WTC11 (cell line): ENCODE data around the gene PPARD. TPM values are rescaled to one million over a fixed set of nuclear protein-coding genes. Genes with fewer than 3 reads are reported as not detected.
"Not testable (repeated sequence)": the region's sequence is repeated elsewhere in the genome, so short reads cannot be mapped to it uniquely, and the experiment has no call there.

ENCODE experiments used
- ATAC-seq: fragments of 200-7000 bp; cut with Tn5 transposase; 2 replicates; pipeline ENCODE4 v1.10.0; 2021; ENCODE audit warnings: mild to moderate bottlenecking, moderate library complexity
- CTCF ChIA-PET: fragments of 300-600 bp; sonication (Branson Sonifier 250); formaldehyde crosslinking; loops from one replicate; lab custom pipeline; 2021; ENCODE audit warnings: antibody characterized with exemption; lab: Charles Lee
- POLR2A ChIA-PET: fragments of 350-600 bp; sonication (Branson Sonifier 250); formaldehyde crosslinking; loops from one replicate; lab custom pipeline; 2021; ENCODE audit warnings: antibody characterized with exemption; lab: Charles Lee
- DNase-seq: peaks from one replicate; pipeline ENCODE4 v3.0.0; 2021; ENCODE audit warnings: low spot score
- H3K27ac Mint-ChIP-seq: 2 replicates; pipeline ENCODE4 v1.8.0; 2021; ENCODE audit warnings: mixed read lengths
- H3K27me3 Mint-ChIP-seq: 2 replicates; pipeline ENCODE4 v1.8.0; 2021; ENCODE audit warnings: low read depth, mild to moderate bottlenecking, moderate library complexity, mixed read lengths
- H3K36me3 Mint-ChIP-seq: 2 replicates; pipeline ENCODE4 v1.8.0; 2021; ENCODE audit warnings: mixed read lengths
- H3K4me1 Mint-ChIP-seq: 2 replicates; pipeline ENCODE4 v1.8.0; 2022; ENCODE audit warnings: mixed read lengths
- H3K4me3 Mint-ChIP-seq: 2 replicates; pipeline ENCODE4 v1.8.0; 2021; ENCODE audit warnings: mild to moderate bottlenecking, moderate library complexity, mixed read lengths
- H3K9me3 Mint-ChIP-seq: 2 replicates; pipeline ENCODE4 v1.8.0; 2021; ENCODE audit warnings: mixed read lengths
- CREM ChIP-seq: sonication (generic); formaldehyde crosslinking; IDR thresholded peaks from 2 replicates; pipeline ENCODE4 v1.8.1; 2022; ENCODE audit warnings: mild to moderate bottlenecking, missing genetic modification reagents, moderate library complexity
- EMX1 ChIP-seq: fragments of 250-450 bp; sonication (Bioruptor Pico); IDR thresholded peaks from 2 replicates; pipeline ENCODE4 v1.8.0; 2021; ENCODE audit warnings: mild to moderate bottlenecking
- GTF2I ChIP-seq: fragments of 250-450 bp; sonication (Bioruptor Pico); conservative IDR thresholded peaks from 2 replicates; pipeline ENCODE4 v1.4.0; 2021; ENCODE audit warnings: mild to moderate bottlenecking
- HMGXB4 ChIP-seq: sonication (generic); formaldehyde crosslinking; IDR thresholded peaks from 2 replicates; pipeline ENCODE4 v1.8.1; 2023; ENCODE audit warnings: mild to moderate bottlenecking, moderate library complexity, missing genetic modification reagents
- KAT7 ChIP-seq: sonication (generic); formaldehyde crosslinking; IDR thresholded peaks from 2 replicates; pipeline ENCODE4 v1.8.1; 2023; ENCODE audit warnings: missing genetic modification reagents, mild to moderate bottlenecking, borderline replicate concordance
- MYBL2 ChIP-seq: sonication (generic); formaldehyde crosslinking; IDR thresholded peaks from 2 replicates; pipeline ENCODE4 v1.8.1; 2023; ENCODE audit warnings: mild to moderate bottlenecking, moderate library complexity, missing genetic modification reagents
- NR3C1 ChIP-seq: sonication (generic); formaldehyde crosslinking; conservative IDR thresholded peaks from 2 replicates; pipeline ENCODE4 v1.8.1; 2023; ENCODE audit warnings: low read depth, mild to moderate bottlenecking, missing genetic modification reagents
- TEAD1 ChIP-seq: sonication (generic); formaldehyde crosslinking; IDR thresholded peaks from 2 replicates; pipeline ENCODE4 v1.8.0; 2022; ENCODE audit warnings: mild to moderate bottlenecking, missing genetic modification reagents
- TP53 ChIP-seq: sonication (generic); formaldehyde crosslinking; IDR thresholded peaks from 2 replicates; pipeline ENCODE4 v1.8.1; 2023; ENCODE audit warnings: mild to moderate bottlenecking, missing genetic modification reagents
- ZNF121 ChIP-seq: sonication (generic); formaldehyde crosslinking; IDR thresholded peaks from 2 replicates; pipeline ENCODE4 v1.8.0; 2023; ENCODE audit warnings: missing genetic modification reagents
- ZNF138 ChIP-seq: sonication (generic); formaldehyde crosslinking; conservative IDR thresholded peaks from 2 replicates; pipeline ENCODE4 v1.8.1; 2022; ENCODE audit warnings: mild to moderate bottlenecking, moderate library complexity, missing genetic modification reagents
- ZNF396 ChIP-seq: fragments of 250-450 bp; sonication (Bioruptor Pico); IDR thresholded peaks from 2 replicates; pipeline ENCODE4 v1.8.0; 2021; ENCODE audit warnings: mild to moderate bottlenecking, moderate library complexity, borderline replicate concordance
- ZNF671 ChIP-seq: fragments of 250-450 bp; sonication (Bioruptor Pico); IDR thresholded peaks from 2 replicates; pipeline ENCODE4 v1.8.0; 2021; ENCODE audit warnings: mild to moderate bottlenecking
- total RNA-seq: library from RNA; stranded (reverse); gene quantifications from 3 replicates; pipeline ENCODE4 v1.2.3, GENCODE V29; 2021
- TF ChIP-seq, protein P1 (sequence below): sonication (generic); formaldehyde crosslinking; IDR thresholded peaks from 2 replicates; pipeline ENCODE4 v1.8.1; 2022; ENCODE audit warnings: mild to moderate bottlenecking, moderate library complexity, missing genetic modification reagents
- TF ChIP-seq, protein P2 (sequence below): sonication (generic); formaldehyde crosslinking; IDR thresholded peaks from 2 replicates; pipeline ENCODE4 v1.8.0; 2023; ENCODE audit warnings: missing genetic modification reagents, mild to moderate bottlenecking, borderline replicate concordance

PPARD gene
- total RNA-seq, 1 experiment from 2014 or later, result 14.7 TPM

DNA sequence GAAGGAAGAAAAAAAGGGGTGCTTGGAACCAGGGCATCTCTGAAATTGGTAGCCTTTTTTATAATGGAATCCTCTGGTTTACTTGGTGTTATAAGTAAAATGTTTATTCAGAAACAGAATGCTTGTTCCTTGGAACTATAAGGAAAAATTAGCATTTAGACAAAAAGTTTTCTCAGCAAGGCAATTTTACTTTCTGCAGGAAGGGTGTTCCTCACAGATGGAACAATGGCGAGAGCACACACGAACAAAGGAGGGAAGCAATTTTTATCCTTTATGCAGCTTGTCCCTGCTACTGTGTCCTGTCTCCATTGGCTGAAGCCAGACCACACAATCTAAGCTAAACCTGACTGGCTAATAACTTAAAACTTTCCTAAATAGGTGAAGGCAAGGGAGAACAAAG lies 87.1 kb downstream of the PPARD start (continued):
- no peak for TF ChIP-seq ZNF671 (CRISPR knock-in tag)
- TF ChIP-seq MYBL2 (CRISPR knock-in tag), result no peak
- TF ChIP-seq, protein P1, sequence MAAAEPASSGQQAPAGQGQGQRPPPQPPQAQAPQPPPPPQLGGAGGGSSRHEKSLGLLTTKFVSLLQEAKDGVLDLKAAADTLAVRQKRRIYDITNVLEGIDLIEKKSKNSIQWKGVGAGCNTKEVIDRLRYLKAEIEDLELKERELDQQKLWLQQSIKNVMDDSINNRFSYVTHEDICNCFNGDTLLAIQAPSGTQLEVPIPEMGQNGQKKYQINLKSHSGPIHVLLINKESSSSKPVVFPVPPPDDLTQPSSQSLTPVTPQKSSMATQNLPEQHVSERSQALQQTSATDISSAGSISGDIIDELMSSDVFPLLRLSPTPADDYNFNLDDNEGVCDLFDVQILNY (CRISPR knock-in tag), result no peak
- TF ChIP-seq ZNF396 (CRISPR knock-in tag), result no peak
- TF ChIP-seq ZNF138 (CRISPR knock-in tag), result no peak
- TF ChIP-seq ZNF121 (CRISPR knock-in tag), result no peak

GRCh38 chr6:35432291-35432690 lies 89.9 kb downstream of the PPARD start:
- H3K4me1 Mint-ChIP-seq, result peaks cover 15% of the 10 kb centered on the region
- TF ChIP-seq ZNF671 (CRISPR knock-in tag) (no peak), HMGXB4 (CRISPR knock-in tag) (no peak), EMX1 (no peak), NR3C1 (CRISPR knock-in tag) (no peak), GTF2I (CRISPR knock-in tag) (no peak), TEAD1 (CRISPR knock-in tag) (no peak), CREM (no peak), KAT7 (CRISPR knock-in tag) (no peak), TP53 (no peak)
- TF ChIP-seq, protein P2, sequence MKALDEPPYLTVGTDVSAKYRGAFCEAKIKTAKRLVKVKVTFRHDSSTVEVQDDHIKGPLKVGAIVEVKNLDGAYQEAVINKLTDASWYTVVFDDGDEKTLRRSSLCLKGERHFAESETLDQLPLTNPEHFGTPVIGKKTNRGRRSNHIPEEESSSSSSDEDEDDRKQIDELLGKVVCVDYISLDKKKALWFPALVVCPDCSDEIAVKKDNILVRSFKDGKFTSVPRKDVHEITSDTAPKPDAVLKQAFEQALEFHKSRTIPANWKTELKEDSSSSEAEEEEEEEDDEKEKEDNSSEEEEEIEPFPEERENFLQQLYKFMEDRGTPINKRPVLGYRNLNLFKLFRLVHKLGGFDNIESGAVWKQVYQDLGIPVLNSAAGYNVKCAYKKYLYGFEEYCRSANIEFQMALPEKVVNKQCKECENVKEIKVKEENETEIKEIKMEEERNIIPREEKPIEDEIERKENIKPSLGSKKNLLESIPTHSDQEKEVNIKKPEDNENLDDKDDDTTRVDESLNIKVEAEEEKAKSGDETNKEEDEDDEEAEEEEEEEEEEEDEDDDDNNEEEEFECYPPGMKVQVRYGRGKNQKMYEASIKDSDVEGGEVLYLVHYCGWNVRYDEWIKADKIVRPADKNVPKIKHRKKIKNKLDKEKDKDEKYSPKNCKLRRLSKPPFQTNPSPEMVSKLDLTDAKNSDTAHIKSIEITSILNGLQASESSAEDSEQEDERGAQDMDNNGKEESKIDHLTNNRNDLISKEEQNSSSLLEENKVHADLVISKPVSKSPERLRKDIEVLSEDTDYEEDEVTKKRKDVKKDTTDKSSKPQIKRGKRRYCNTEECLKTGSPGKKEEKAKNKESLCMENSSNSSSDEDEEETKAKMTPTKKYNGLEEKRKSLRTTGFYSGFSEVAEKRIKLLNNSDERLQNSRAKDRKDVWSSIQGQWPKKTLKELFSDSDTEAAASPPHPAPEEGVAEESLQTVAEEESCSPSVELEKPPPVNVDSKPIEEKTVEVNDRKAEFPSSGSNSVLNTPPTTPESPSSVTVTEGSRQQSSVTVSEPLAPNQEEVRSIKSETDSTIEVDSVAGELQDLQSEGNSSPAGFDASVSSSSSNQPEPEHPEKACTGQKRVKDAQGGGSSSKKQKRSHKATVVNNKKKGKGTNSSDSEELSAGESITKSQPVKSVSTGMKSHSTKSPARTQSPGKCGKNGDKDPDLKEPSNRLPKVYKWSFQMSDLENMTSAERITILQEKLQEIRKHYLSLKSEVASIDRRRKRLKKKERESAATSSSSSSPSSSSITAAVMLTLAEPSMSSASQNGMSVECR (CRISPR knock-in tag), result no peak
- TF ChIP-seq, all 79 proteins: peak for 0
- Mint-ChIP-seq H3K36me3 (peaks cover 12% of the 10 kb centered on the region), H3K27ac (no peak overlapping the region), H3K27me3 (no peaks in the 10 kb centered on the region), H3K4me3 (no peak overlapping the region), H3K9me3 (peaks cover 20% of the 10 kb centered on the region)
- no peak for ATAC-seq
- ChIA-PET CTCF (interaction anchor here (0.8 kb wide), 1 partner anchor 17 kb away, joined by 4 read pairs; no protein-coding TSS in a partner anchor), POLR2A (no interaction called here)
- no peak for DNase-seq

- H3K27me3 Mint-ChIP-seq, DNase-seq, POLR2A ChIA-PET, ATAC-seq, H3K27ac Mint-ChIP-seq, H3K4me3 Mint-ChIP-seq: not testable (repeated sequence)
- peak; percentile 31; the same call in 1 of the 2 replicates for TF ChIP-seq ZNF121 (CRISPR knock-in tag)
- Mint-ChIP-seq H3K9me3 (peaks cover 20% of the 10 kb centered on the region), H3K4me1 (peaks cover 11% of the 10 kb centered on the region), H3K36me3 (peaks cover 12% of the 10 kb centered on the region)
- CTCF ChIA-PET, result interaction anchor here (0.8 kb wide), 1 partner anchor 17 kb away, joined by 4 read pairs; no protein-coding TSS in a partner anchor
These were observed 90.3 kb downstream of the PPARD start for GRCh38 chr6:35432702-35433101.
